SK-N-SH (cell line): ENCODE data around the gene AFF3. TPM values are rescaled to one million over a fixed set of nuclear protein-coding genes. Genes with fewer than 3 reads are reported as not detected.

Experiments
- CTCF ChIA-PET: fragments of 300-600, 350-600 bp; formaldehyde crosslinking; extraction: SDS; loops from one replicate; lab custom pipeline; 2021; lab: Yijun Ruan, JAX
- POLR2A ChIA-PET: fragments of 350-600 bp; sonication (Branson Sonifier 250); formaldehyde crosslinking; extraction: SDS; loops from one replicate; lab custom pipeline; 2020; ENCODE audit warnings: antibody characterized with exemption, inconsistent platforms; lab: Yijun Ruan, JAX
- DNase-seq: peaks from one replicate; pipeline ENCODE4 v3.0.0; 2012
- H2AFZ ChIP-seq: fragments of 200-600 bp; sonication (generic); 2 replicates; pipeline ENCODE4 v1.8.1; 2016; ENCODE audit warnings: antibody characterized with exemption, mild to moderate bottlenecking, low read depth
- H3F3A ChIP-seq: fragments of 200-600 bp; sonication (generic); replicated peaks from 2 replicates; pipeline ENCODE3; 2016; ENCODE audit warnings: antibody characterized with exemption, mild to moderate bottlenecking; ENCODE audit not compliant: insufficient read depth
- H3K27ac ChIP-seq, 2 experiments: fragments of 200-500 bp in 1 of 2; fragments of 200-600 bp in 1 of 2; sonication (Bioruptor generic) in 1 of 2; sonication (generic), shearing (Covaris generic) in 1 of 2; 2 replicates each; pipeline versions ENCODE4 v1.5.1 to v1.6.1; 2014 to 2016; ENCODE audit warnings: low read depth in 2 of 2, inconsistent platforms in 1 of 2, low read length in 1 of 2, mild to moderate bottlenecking in 1 of 2, mixed read lengths in 1 of 2
- H3K27me3 ChIP-seq: fragments of 200-600 bp; sonication (generic), shearing (Covaris generic); 2 replicates; pipeline ENCODE4 v1.6.1; 2016; ENCODE audit warnings: mixed run types; ENCODE audit not compliant: insufficient read depth
- H3K36me3 ChIP-seq, 2 experiments: fragments of 200-500 bp in 1 of 2; fragments of 200-600 bp in 1 of 2; sonication (Bioruptor generic) in 1 of 2; sonication (generic) in 1 of 2; replicated peaks in 1 of 2; 2 replicates each; pipeline versions ENCODE3 to v1.5.1; 2014 to 2016; ENCODE audit warnings: low read length in 1 of 2, mild to moderate bottlenecking in 1 of 2; ENCODE audit not compliant: insufficient read depth in 2 of 2, control insufficient read depth in 1 of 2
- H3K4me1 ChIP-seq, 2 experiments: fragments of 200-500 bp in 1 of 2; fragments of 200-600 bp in 1 of 2; sonication (Bioruptor generic) in 1 of 2; sonication (generic), shearing (Covaris generic) in 1 of 2; 2 replicates each; pipeline versions ENCODE4 v1.5.1 to v1.6.1; 2014 to 2016; ENCODE audit warnings: low read depth in 1 of 2, low read length in 1 of 2, mixed run types in 1 of 2; ENCODE audit not compliant: insufficient read depth in 2 of 2, control insufficient read depth in 1 of 2
- H3K4me2 ChIP-seq: fragments of 200-600 bp; sonication (generic), shearing (Covaris generic); 2 replicates; pipeline ENCODE4 v1.6.1; 2017; ENCODE audit warnings: mixed run types
- H3K4me3 ChIP-seq, 2 experiments: fragments of 200-500 bp in 1 of 2; fragments of 200-600 bp in 1 of 2; sonication (Bioruptor generic) in 1 of 2; sonication (generic), shearing (Covaris generic) in 1 of 2; 2 replicates each; pipeline versions ENCODE4 v1.5.1 to v1.8.1; 2014 to 2016; ENCODE audit warnings: low read depth in 2 of 2, inconsistent platforms in 1 of 2, low read length in 1 of 2, mild to moderate bottlenecking in 1 of 2, mixed read lengths in 1 of 2, moderate library complexity in 1 of 2
- H3K79me2 ChIP-seq: fragments of 200-600 bp; sonication (generic); 2 replicates; pipeline ENCODE4 v1.8.1; 2017; ENCODE audit warnings: mild to moderate bottlenecking; ENCODE audit not compliant: insufficient read depth
- H3K9ac ChIP-seq: fragments of 200-600 bp; sonication (generic); 2 replicates; pipeline ENCODE4 v1.6.1; 2017; ENCODE audit warnings: mixed run types
- H3K9me2 ChIP-seq: fragments of 200-600 bp; sonication (generic); 2 replicates; pipeline ENCODE4 v1.6.1; 2017; ENCODE audit warnings: mixed run types
- H3K9me3 ChIP-seq: fragments of 200-600 bp; sonication (generic); 2 replicates; pipeline ENCODE4 v1.6.1; 2017; ENCODE audit warnings: mixed run types, mild to moderate bottlenecking, moderate library complexity
- H4K20me1 ChIP-seq: fragments of 200-600 bp; sonication (generic); 2 replicates; pipeline ENCODE4 v1.6.1; 2017; ENCODE audit warnings: mild to moderate bottlenecking, mixed run types; ENCODE audit not compliant: insufficient read depth
- CHD2 ChIP-seq: fragments of 150-350 bp; IDR thresholded peaks from 2 replicates; pipeline ENCODE4 v1.6.1; 2018; ENCODE audit warnings: low read length; ENCODE audit not compliant: partially characterized antibody
- ELF1 ChIP-seq: IDR thresholded peaks from 2 replicates; pipeline ENCODE4 v1.4.0; 2012
- EZH2phosphoT487 ChIP-seq: fragments of 200-600 bp; sonication (generic); IDR thresholded peaks from 2 replicates; pipeline ENCODE4 v1.6.1; 2017; ENCODE audit warnings: low read depth, mixed run types, mild to moderate bottlenecking, antibody characterized with exemption, moderate library complexity, borderline replicate concordance
- FOSL2 ChIP-seq: IDR thresholded peaks from 2 replicates; pipeline ENCODE4 v1.4.0; 2012; ENCODE audit warnings: low read depth, mild to moderate bottlenecking, moderate library complexity, borderline replicate concordance
- FOXJ3 ChIP-seq: sonication (generic); formaldehyde crosslinking; IDR thresholded peaks from 2 replicates; pipeline ENCODE4 v1.5.1; 2020; ENCODE audit warnings: mild to moderate bottlenecking, missing genetic modification reagents
- GABPA ChIP-seq: IDR thresholded peaks from 2 replicates; pipeline ENCODE4 v1.4.0; 2012; ENCODE audit warnings: low read depth, mild to moderate bottlenecking
- GATA2 ChIP-seq: sonication (generic); formaldehyde crosslinking; IDR thresholded peaks from 2 replicates; pipeline ENCODE4 v1.5.0; 2020; ENCODE audit warnings: mild to moderate bottlenecking, missing genetic modification reagents
- MXI1 ChIP-seq: IDR thresholded peaks from 2 replicates; pipeline ENCODE4 v1.6.1; 2012; ENCODE audit warnings: mild to moderate bottlenecking, low read depth, low read length, improper control_type of control experiment
- NFIC ChIP-seq: IDR thresholded peaks from 2 replicates; pipeline ENCODE4 v1.4.0; 2012; ENCODE audit warnings: borderline replicate concordance
- NRF1 ChIP-seq: IDR thresholded peaks from 2 replicates; pipeline ENCODE4 v1.6.1; 2012; ENCODE audit warnings: low read depth, mild to moderate bottlenecking, low read length
- POLR2AphosphoS5 ChIP-seq: IDR thresholded peaks from 2 replicates; pipeline ENCODE4 v1.6.1; 2012; ENCODE audit warnings: low read depth, low read length
- RAD21 ChIP-seq: IDR thresholded peaks from 2 replicates; pipeline ENCODE4 v1.6.1; 2012; ENCODE audit warnings: mild to moderate bottlenecking, low read length
- RXRA ChIP-seq: IDR thresholded peaks from 2 replicates; pipeline ENCODE4 v1.4.0; 2012; ENCODE audit warnings: low read depth, mild to moderate bottlenecking, borderline replicate concordance
- SIN3A ChIP-seq: IDR thresholded peaks from 2 replicates; pipeline ENCODE4 v1.6.1; 2012; ENCODE audit warnings: low read depth, mild to moderate bottlenecking, low read length, moderate library complexity, borderline replicate concordance
- SMC3 ChIP-seq: IDR thresholded peaks from 2 replicates; pipeline ENCODE4 v1.6.1; 2012; ENCODE audit warnings: low read depth, low read length, improper control_type of control experiment
- YY1 ChIP-seq: IDR thresholded peaks from 2 replicates; pipeline ENCODE4 v1.4.0; 2012; ENCODE audit warnings: low read depth, mild to moderate bottlenecking
- whole genome bisulfite sequencing: methylation state at CpG from one replicate; pipeline ENCODE4 v1.1.6; 2017; ENCODE audit warnings: low lambda C conversion rate; 5-methylcytosine and 5-hydroxymethylcytosine counted together
- polyA plus RNA-seq, 3 experiments: library from polyadenylated mRNA; depleted of rRNA; stranded (reverse); fragments of >200 nt; gene quantifications; 2 replicates each; pipeline ENCODE4 v1.2.3, GENCODE V29; 2012
- TF ChIP-seq, protein P1 (sequence below): IDR thresholded peaks from 2 replicates; pipeline ENCODE4 v1.4.0; 2012; ENCODE audit warnings: low read depth, borderline replicate concordance
- TF ChIP-seq, protein P2 (sequence below): IDR thresholded peaks from 2 replicates; pipeline ENCODE4 v1.4.0; 2012; ENCODE audit warnings: low read depth, borderline replicate concordance
- TF ChIP-seq, protein P3 (sequence below): fragments of 150-350 bp; IDR thresholded peaks from 2 replicates; pipeline ENCODE4 v1.6.1; 2016; ENCODE audit warnings: mild to moderate bottlenecking, low read depth, low read length
- TF ChIP-seq, protein P4 (sequence below): IDR thresholded peaks from 2 replicates; pipeline ENCODE4; 2012
- TF ChIP-seq, protein P5 (sequence below): IDR thresholded peaks from 2 replicates; pipeline ENCODE4 v1.4.0; 2012; ENCODE audit warnings: low read depth

Gene AFF3
- polyA plus RNA-seq, 1 of the 3 experiments (the other 2 are of a cell fraction) = 0.36 TPM

DNA sequence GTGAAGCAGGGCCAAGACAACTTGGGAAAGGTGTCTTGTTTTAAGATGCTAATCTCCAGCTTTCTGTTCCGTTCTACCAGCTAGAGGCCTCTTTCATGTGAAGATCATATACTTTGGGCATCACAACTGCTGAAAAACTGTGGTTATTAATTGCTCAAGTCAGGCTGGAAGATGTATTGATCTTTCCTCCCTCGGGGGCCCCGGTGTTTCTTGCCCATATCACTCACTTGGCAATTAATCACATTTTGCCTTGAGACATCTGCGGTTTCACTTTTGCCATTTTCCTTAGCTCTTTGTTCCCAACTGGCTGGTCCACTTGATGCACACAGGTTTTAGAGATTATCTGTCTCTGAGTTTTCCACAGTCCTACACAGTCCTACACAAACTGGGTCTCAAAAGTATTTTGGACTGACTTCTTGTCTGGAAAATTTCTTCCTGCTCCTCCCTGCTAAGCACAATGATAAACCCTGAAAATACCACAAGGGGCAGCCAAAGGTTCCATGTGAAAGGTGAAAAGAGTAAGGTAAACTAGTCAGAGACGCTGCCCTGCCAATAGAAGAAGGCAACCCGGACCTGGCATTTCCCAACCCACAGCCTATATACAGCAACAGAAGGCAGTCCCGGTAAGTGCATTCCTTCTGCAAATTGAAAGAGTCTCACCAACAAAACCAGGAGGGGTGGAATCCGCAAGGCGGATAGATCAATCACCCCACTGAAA is 181.0 kb downstream of the AFF3 start:
- H3F3A ChIP-seq = no peaks in the 10 kb centered on the region
- no peak overlapping the region for H3K4me3 ChIP-seq
- H3K27ac ChIP-seq = no peak overlapping the region
- DNase-seq = no peak
- no peak overlapping the region for H3K9ac ChIP-seq
- CTCF ChIA-PET = no interaction called here
- POLR2A ChIA-PET = no interaction called here
- H3K9me3 ChIP-seq = no peaks in the 10 kb centered on the region
- WGBS = 74% methylated on average over 9 of the region's 9 CpGs
- no peak overlapping the region for H2AFZ ChIP-seq
- H3K4me2 ChIP-seq = no peak overlapping the region
- no peaks in the 10 kb centered on the region for H3K79me2 ChIP-seq
- H3K9me2 ChIP-seq = no peaks in the 10 kb centered on the region
- peaks cover 0 to 12% of the 10 kb centered on the region in 2 experiments; a peak in 1 of 4 replicates for H3K4me1 ChIP-seq
- no peaks in the 10 kb centered on the region for H4K20me1 ChIP-seq
- TF ChIP-seq ELF1 = no peak
- TF ChIP-seq, protein P1, sequence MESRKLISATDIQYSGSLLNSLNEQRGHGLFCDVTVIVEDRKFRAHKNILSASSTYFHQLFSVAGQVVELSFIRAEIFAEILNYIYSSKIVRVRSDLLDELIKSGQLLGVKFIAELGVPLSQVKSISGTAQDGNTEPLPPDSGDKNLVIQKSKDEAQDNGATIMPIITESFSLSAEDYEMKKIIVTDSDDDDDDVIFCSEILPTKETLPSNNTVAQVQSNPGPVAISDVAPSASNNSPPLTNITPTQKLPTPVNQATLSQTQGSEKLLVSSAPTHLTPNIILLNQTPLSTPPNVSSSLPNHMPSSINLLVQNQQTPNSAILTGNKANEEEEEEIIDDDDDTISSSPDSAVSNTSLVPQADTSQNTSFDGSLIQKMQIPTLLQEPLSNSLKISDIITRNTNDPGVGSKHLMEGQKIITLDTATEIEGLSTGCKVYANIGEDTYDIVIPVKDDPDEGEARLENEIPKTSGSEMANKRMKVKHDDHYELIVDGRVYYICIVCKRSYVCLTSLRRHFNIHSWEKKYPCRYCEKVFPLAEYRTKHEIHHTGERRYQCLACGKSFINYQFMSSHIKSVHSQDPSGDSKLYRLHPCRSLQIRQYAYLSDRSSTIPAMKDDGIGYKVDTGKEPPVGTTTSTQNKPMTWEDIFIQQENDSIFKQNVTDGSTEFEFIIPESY = no peak
- no peak for TF ChIP-seq RXRA
- TF ChIP-seq, protein P2, sequence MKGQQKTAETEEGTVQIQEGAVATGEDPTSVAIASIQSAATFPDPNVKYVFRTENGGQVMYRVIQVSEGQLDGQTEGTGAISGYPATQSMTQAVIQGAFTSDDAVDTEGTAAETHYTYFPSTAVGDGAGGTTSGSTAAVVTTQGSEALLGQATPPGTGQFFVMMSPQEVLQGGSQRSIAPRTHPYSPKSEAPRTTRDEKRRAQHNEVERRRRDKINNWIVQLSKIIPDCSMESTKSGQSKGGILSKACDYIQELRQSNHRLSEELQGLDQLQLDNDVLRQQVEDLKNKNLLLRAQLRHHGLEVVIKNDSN = no peak
- no peak for TF ChIP-seq RAD21
- TF ChIP-seq, protein P3, sequence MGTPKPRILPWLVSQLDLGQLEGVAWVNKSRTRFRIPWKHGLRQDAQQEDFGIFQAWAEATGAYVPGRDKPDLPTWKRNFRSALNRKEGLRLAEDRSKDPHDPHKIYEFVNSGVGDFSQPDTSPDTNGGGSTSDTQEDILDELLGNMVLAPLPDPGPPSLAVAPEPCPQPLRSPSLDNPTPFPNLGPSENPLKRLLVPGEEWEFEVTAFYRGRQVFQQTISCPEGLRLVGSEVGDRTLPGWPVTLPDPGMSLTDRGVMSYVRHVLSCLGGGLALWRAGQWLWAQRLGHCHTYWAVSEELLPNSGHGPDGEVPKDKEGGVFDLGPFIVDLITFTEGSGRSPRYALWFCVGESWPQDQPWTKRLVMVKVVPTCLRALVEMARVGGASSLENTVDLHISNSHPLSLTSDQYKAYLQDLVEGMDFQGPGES = no peak
- TF ChIP-seq NRF1 = no peak
- no peaks in the 10 kb centered on the region for H3K36me3 ChIP-seq
- no peaks in the 10 kb centered on the region for H3K27me3 ChIP-seq

DNA sequence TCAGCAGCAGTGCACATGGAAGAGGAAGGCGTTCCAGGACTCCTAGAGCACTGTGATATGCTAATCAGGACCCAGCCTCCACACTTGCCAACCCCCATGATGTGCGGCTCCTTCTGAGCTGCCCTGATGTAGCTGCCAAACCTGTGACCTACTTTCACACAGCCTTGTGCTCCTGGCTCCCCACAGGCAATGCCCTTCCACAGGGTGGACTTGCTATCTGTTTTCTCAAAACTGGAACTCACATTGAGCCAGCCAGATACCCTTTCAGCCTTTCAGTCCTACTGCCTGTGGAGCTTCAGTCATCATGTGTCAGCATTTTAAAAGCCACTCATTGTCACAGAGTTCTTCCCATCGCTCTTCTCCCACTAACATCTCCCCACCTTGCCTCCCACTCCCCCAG is 181.6 kb downstream of the AFF3 start:
- Histone ChIP-seq H3K4me1 (peaks cover 0 to 12% of the 10 kb centered on the region in 2 experiments; a peak in 1 of 4 replicates), H4K20me1 (no peaks in the 10 kb centered on the region), H3K9me2 (no peaks in the 10 kb centered on the region), H3K4me3 (no peak overlapping the region), H3K79me2 (no peaks in the 10 kb centered on the region), H3K9me3 (no peaks in the 10 kb centered on the region), H3K4me2 (no peak overlapping the region), H3K27ac (no peak overlapping the region), H3K27me3 (no peaks in the 10 kb centered on the region), H3K9ac (no peak overlapping the region), H3F3A (no peaks in the 10 kb centered on the region), H2AFZ (no peak overlapping the region), H3K36me3 (no peaks in the 10 kb centered on the region)
- ChIA-PET POLR2A (no interaction called here), CTCF (no interaction called here)
- 80% methylated on average over 2 of the region's 3 CpGs for WGBS
- TF ChIP-seq SMC3 (no peak), ELF1 (no peak), FOSL2 (no peak), SIN3A (no peak), POLR2AphosphoS5 (no peak), MXI1 (no peak), GATA2 (CRISPR knock-in tag) (no peak), EZH2phosphoT487 (no peak), RXRA (no peak), NFIC (no peak), GABPA (no peak), CHD2 (no peak), FOXJ3 (CRISPR knock-in tag) (no peak), YY1 (no peak)
- TF ChIP-seq, protein P4, sequence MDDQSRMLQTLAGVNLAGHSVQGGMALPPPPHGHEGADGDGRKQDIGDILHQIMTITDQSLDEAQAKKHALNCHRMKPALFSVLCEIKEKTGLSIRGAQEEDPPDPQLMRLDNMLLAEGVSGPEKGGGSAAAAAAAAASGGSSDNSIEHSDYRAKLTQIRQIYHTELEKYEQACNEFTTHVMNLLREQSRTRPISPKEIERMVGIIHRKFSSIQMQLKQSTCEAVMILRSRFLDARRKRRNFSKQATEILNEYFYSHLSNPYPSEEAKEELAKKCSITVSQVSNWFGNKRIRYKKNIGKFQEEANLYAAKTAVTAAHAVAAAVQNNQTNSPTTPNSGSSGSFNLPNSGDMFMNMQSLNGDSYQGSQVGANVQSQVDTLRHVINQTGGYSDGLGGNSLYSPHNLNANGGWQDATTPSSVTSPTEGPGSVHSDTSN = no peak
- TF ChIP-seq, protein P2 = no peak
- TF ChIP-seq, protein P5, sequence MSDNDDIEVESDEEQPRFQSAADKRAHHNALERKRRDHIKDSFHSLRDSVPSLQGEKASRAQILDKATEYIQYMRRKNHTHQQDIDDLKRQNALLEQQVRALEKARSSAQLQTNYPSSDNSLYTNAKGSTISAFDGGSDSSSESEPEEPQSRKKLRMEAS = no peak
- DNase-seq = no peak
